Thyroid gland (tissue), 4 donors: ENCODE data around the gene SCYL3.

ENCODE experiments used
- CTCF ChIP-seq, 6 experiments: fragments of 200-600 bp in 3 of 6; fragments of 450-650 bp in 3 of 6; sonication (generic) in 3 of 6; IDR thresholded peaks; one replicate each; pipeline ENCODE4 v1.5.1; 2016 to 2019; ENCODE audit warnings: antibody characterized with exemption in 6 of 6, mild to moderate bottlenecking in 2 of 6, inconsistent platforms in 1 of 6, moderate library complexity in 1 of 6
- POLR2A ChIP-seq, 2 donors: fragments of 450-650 bp; IDR thresholded peaks; one replicate each; pipeline ENCODE4 v1.6.1; 2017; ENCODE audit warnings: antibody characterized with exemption in 2 of 2, mild to moderate bottlenecking in 2 of 2, moderate library complexity in 1 of 2

GRCh38 chr1:169892176-169892926 lies 1.3 kb downstream of the SCYL3 start:
- TF ChIP-seq POLR2A (IDR thresholded peaks at IDR 0.05): no peak
- no peak for TF ChIP-seq CTCF (IDR thresholded peaks at IDR 0.05)
